OCI-LY1 (cell line): Measurements from ENCODE around the gene PAFAH1B2.

Source experiments
- CTCF ChIP-seq: fragments of 200-600 bp; sonication (generic), shearing (Covaris generic); IDR thresholded peaks from 2 replicates; pipeline ENCODE4 v1.5.1; 2017; ENCODE audit warnings: mild to moderate bottlenecking, antibody characterized with exemption, low read length, moderate library complexity, mixed read lengths
- EZH2 ChIP-seq: fragments of 200-600 bp; sonication (generic), shearing (Covaris generic); IDR thresholded peaks from 2 replicates; pipeline ENCODE4 v1.8.0; 2017; ENCODE audit warnings: borderline replicate concordance, mixed run types, mild to moderate bottlenecking, antibody characterized with exemption, low read length, moderate library complexity, mixed read lengths

- TF ChIP-seq CTCF (no peak), EZH2 (no peak)
Observed at GRCh38 chr11:117198613-117199012, 54.5 kb downstream of the PAFAH1B2 start.
